ENCODE measurements around the gene ZC3H12A.

- TF ChIP-seq CTCF (IDR thresholded peaks at IDR 0.05) (no peak), EZH2 (IDR thresholded peaks at IDR 0.05; ENCODE audit: borderline replicate concordance, insufficient read depth, low read depth, low read length, poor library complexity, severe bottlenecking) (no peak)
Observed at GRCh38 chr1:37474697-37475379, 458 bp downstream of the ZC3H12A start.
